Bronchial smooth muscle cell (primary cell): ENCODE measurements around the gene SMARCD1. TPM values are rescaled to one million over a fixed set of nuclear protein-coding genes. Genes with fewer than 3 reads are reported as not detected.

Source experiments
- total RNA-seq: library from RNA; depleted of rRNA; stranded (reverse); fragments of >200 nt; gene quantifications from 2 replicates; pipeline ENCODE4 v1.2.1, GENCODE V29; 2014

SMARCD1 gene
- total RNA-seq = 15.1 and 16.3 TPM in 2 replicates

GRCh38 chr12:50084775-50085614 is at the start of gene SMARCD1:
Gene SMARCD1 (plus strand): TSS chr12:50085342. CDS start chr12:50085370, 28 bp downstream.

GRCh38 chr12:50057000-50057841 is 27.9 kb upstream of the SMARCD1 start, which contains the start of gene ASIC1:
Gene ASIC1 (plus strand): TSS chr12:50057596. CDS start chr12:50058767, 1,171 bp downstream.

GRCh38 chr12:50103767-50104321 is 18.7 kb downstream of the SMARCD1 start, which contains the start of gene GPD1:
Gene GPD1 (plus strand): TSS chr12:50104008. CDS start chr12:50104051, 43 bp downstream.

GRCh38 chr12:50111693-50112455 is 26.7 kb downstream of the SMARCD1 start, which contains the start of gene COX14:
Gene COX14 (plus strand): TSS chr12:50112236. CDS start chr12:50120044, 7,808 bp downstream.

Other genes with a start within 250 kb of the SMARCD1 start
- 2.7 and 4.1 TPM in 2 replicates for gene BCDIN3D, start 242.2 kb upstream of the SMARCD1 start, total RNA-seq
- 3.3 and 8.2 TPM in 2 replicates for gene FAIM2, start 181.4 kb upstream of the SMARCD1 start, total RNA-seq
- not detected in 2 replicates for gene AQP2, start 134.6 kb upstream of the SMARCD1 start, total RNA-seq
- not detected in 2 replicates for gene AQP5, start 123.5 kb upstream of the SMARCD1 start, total RNA-seq
- gene AQP6, start 112.4 kb upstream of the SMARCD1 start, total RNA-seq = under 0.01 TPM in 1 of 2 replicates, not detected in the other
- gene RACGAP1, start 59.8 kb upstream of the SMARCD1 start, total RNA-seq = 17.1 and 24.0 TPM in 2 replicates
- gene ASIC1, start 27.7 kb upstream of the SMARCD1 start, total RNA-seq = 2.8 and 3.7 TPM in 2 replicates
- under 0.01 TPM in 1 of 2 replicates, not detected in the other for gene GPD1, start 18.7 kb downstream of the SMARCD1 start, total RNA-seq
- gene COX14, start 26.9 kb downstream of the SMARCD1 start, total RNA-seq = 56.2 and 62.7 TPM in 2 replicates
- 40.7 and 41.1 TPM in 2 replicates for gene CERS5, start 82.0 kb downstream of the SMARCD1 start, total RNA-seq
- gene LIMA1, start 198.2 kb downstream of the SMARCD1 start, total RNA-seq = 93.8 and 124 TPM in 2 replicates